Endothelial cell of umbilical vein (primary cell): Measurements from ENCODE around the gene LDHB. TPM values are rescaled to one million over a fixed set of nuclear protein-coding genes. Genes with fewer than 3 reads are reported as not detected.

Source experiments
- BruUV-seq: library from RNA; stranded (reverse); fragments of 400-500 nt; replicated peaks from 2 replicates; lab custom pipeline; 2021; lab: Mats Ljungman, UMichigan
- CTCF ChIA-PET: fragments of 300-600, 350-600 bp; sonication (Branson Sonifier 250); formaldehyde crosslinking; loops from one replicate; lab custom pipeline; 2021; ENCODE audit warnings: antibody characterized with exemption, inconsistent platforms; lab: Charles Lee
- POLR2A ChIA-PET: fragments of 300-600, 350-600 bp; sonication (Branson Sonifier 250); formaldehyde crosslinking; loops from one replicate; lab custom pipeline; 2021; ENCODE audit warnings: antibody characterized with exemption, inconsistent platforms; lab: Charles Lee
- DNase-seq: peaks from one replicate; pipeline ENCODE4 v3.0.0-alpha.2; 2011; ENCODE audit warnings: low read depth, low spot score
- FAIRE-seq: peaks from 2 replicates; lab custom pipeline; 2011; peaks lifted over from hg19 to GRCh38; lab: Jason Lieb, UNC
- H2AFZ ChIP-seq: 2 replicates; pipeline ENCODE4 v1.6.0; 2012; ENCODE audit warnings: low read depth, low read length, control low read depth, inconsistent platforms
- H3K27ac ChIP-seq: 2 replicates; pipeline ENCODE4 v1.5.1; 2011; ENCODE audit warnings: low read depth, mild to moderate bottlenecking, control low read depth, low read length, moderate library complexity; ENCODE audit not compliant: insufficient read depth
- H3K27me3 ChIP-seq, 2 experiments: 2 replicates each; pipeline versions ENCODE4 v1.6.0 to v1.6.1; 2011; ENCODE audit warnings: low read length in 2 of 2, mixed read lengths in 1 of 2; ENCODE audit not compliant: control insufficient read depth in 2 of 2, insufficient read depth in 2 of 2
- H3K36me3 ChIP-seq, 2 experiments: 2 replicates in 1 of 2; 3 replicates in 1 of 2; pipeline ENCODE4 v1.5.1; 2011; ENCODE audit warnings: low read length in 2 of 2, mild to moderate bottlenecking in 1 of 2, moderate library complexity in 1 of 2; ENCODE audit not compliant: control insufficient read depth in 2 of 2, insufficient read depth in 2 of 2; ENCODE audit errors: extremely low read depth in 1 of 2
- H3K4me1 ChIP-seq: 3 replicates; pipeline ENCODE4 v1.5.1; 2011; ENCODE audit warnings: mild to moderate bottlenecking, low read length; ENCODE audit not compliant: control insufficient read depth, insufficient read depth; ENCODE audit errors: extremely low read depth
- H3K4me2 ChIP-seq: 2 replicates; pipeline ENCODE4 v1.6.1; 2011; ENCODE audit warnings: low read length, control low read depth, mixed read lengths; ENCODE audit not compliant: insufficient read depth
- H3K4me3 ChIP-seq, 3 experiments: fragments of 200-600 bp in 1 of 3; sonication (generic), shearing (Covaris generic) in 1 of 3; replicated peaks in 1 of 3; 2 replicates each; pipeline ENCODE4 v1.5.1; 2011 to 2016; ENCODE audit warnings: control low read depth in 3 of 3, low read length in 3 of 3, mild to moderate bottlenecking in 2 of 3, inconsistent platforms in 1 of 3, low read depth in 1 of 3, moderate library complexity in 1 of 3; ENCODE audit not compliant: insufficient read depth in 1 of 3
- H3K79me2 ChIP-seq: 2 replicates; pipeline ENCODE4 v1.6.0; 2012; ENCODE audit warnings: low read length, inconsistent platforms; ENCODE audit not compliant: control insufficient read depth, insufficient read depth
- H3K9ac ChIP-seq: replicated peaks from 2 replicates; pipeline ENCODE3; 2011; ENCODE audit warnings: low read length, control low read depth; ENCODE audit not compliant: insufficient read depth; ENCODE audit errors: extremely low read depth
- H3K9me1 ChIP-seq: replicated peaks from 3 replicates; pipeline ENCODE4 v1.6.0; 2011; ENCODE audit warnings: mild to moderate bottlenecking, low read length; ENCODE audit not compliant: control insufficient read depth, insufficient read depth; ENCODE audit errors: extremely low read depth
- H3K9me3 ChIP-seq: replicated peaks from 2 replicates; pipeline ENCODE4 v1.5.1; 2012; ENCODE audit warnings: low read length, inconsistent platforms; ENCODE audit not compliant: control insufficient read depth, insufficient read depth
- H4K20me1 ChIP-seq: replicated peaks from 2 replicates; pipeline ENCODE3; 2011; ENCODE audit warnings: mild to moderate bottlenecking, low read length; ENCODE audit not compliant: control insufficient read depth, insufficient read depth; ENCODE audit errors: extremely low read depth
- EZH2 ChIP-seq: IDR thresholded peaks from 2 replicates; pipeline ENCODE4 v1.6.1; 2012; ENCODE audit warnings: borderline replicate concordance, low read depth, mild to moderate bottlenecking, moderate library complexity, low read length, inconsistent platforms; ENCODE audit not compliant: severe bottlenecking
- FOS ChIP-seq: IDR thresholded peaks from 2 replicates; pipeline ENCODE4 v1.6.1; 2011; ENCODE audit warnings: mild to moderate bottlenecking, low read length, moderate library complexity, borderline replicate concordance; ENCODE audit not compliant: insufficient read depth
- GATA2 ChIP-seq: IDR thresholded peaks from 2 replicates; pipeline ENCODE4 v1.7.0; 2011; ENCODE audit warnings: low read depth, mild to moderate bottlenecking, moderate library complexity, mixed read lengths, low read length; ENCODE audit not compliant: insufficient read length, insufficient read depth
- JUN ChIP-seq: IDR thresholded peaks from 2 replicates; pipeline ENCODE4 v1.6.1; 2011; ENCODE audit warnings: borderline replicate concordance, low read depth; ENCODE audit not compliant: insufficient read length, insufficient read depth
- MYC ChIP-seq: IDR thresholded peaks from one replicate; pipeline ENCODE4 v1.6.1; 2011; ENCODE audit warnings: mild to moderate bottlenecking, low read depth, low read length
- POLR2A ChIP-seq: IDR thresholded peaks from 2 replicates; pipeline ENCODE4 v1.6.1; 2012; ENCODE audit warnings: low read depth, mild to moderate bottlenecking, control low read depth, low read length
- POLR2AphosphoS5 ChIP-seq: IDR thresholded peaks from 2 replicates; pipeline ENCODE4 v1.6.1; 2012; ENCODE audit warnings: low read depth, mild to moderate bottlenecking, control low read depth, low read length, moderate library complexity; ENCODE audit not compliant: insufficient read depth
- dilution Hi-C: fragments of 300-500 bp; cut with MboI; formaldehyde crosslinking; loops from one replicate; pipeline ENCODE4 v1.15.0; 2019; ENCODE audit warnings: low sequenced_read_pairs; ENCODE audit not compliant: extremely low pct_ligation_motif_present
- intact Hi-C: fragments of 100-400 bp; cut with micrococcal nuclease; formaldehyde crosslinking; loops from one replicate; pipeline ENCODE4 v1.10.0; 2022
- polyA plus RNA-seq, 4 experiments: library from polyadenylated mRNA; depleted of rRNA in 3 of 4; stranded (reverse) in 3 of 4; unstranded in 1 of 4; fragments of >200 nt; gene quantifications; 2 replicates each; pipeline versions ENCODE4 v1.2.1 to v1.2.3, GENCODE V29; 2011 to 2012; ENCODE audit warnings: missing spikeins in 1 of 4
- total RNA-seq: library from RNA; stranded (reverse); gene quantifications from 2 replicates; pipeline ENCODE4 v1.2.3, GENCODE V29; 2021
- TF ChIP-seq, protein P1 (sequence below), 2 donors: IDR thresholded peaks; 1 replicate in 1 of 2; 2 replicates in 1 of 2; pipeline ENCODE4 v1.5.1; 2011; ENCODE audit warnings: low read length in 2 of 2, mild to moderate bottlenecking in 2 of 2, moderate library complexity in 2 of 2, control low read depth in 1 of 2, inconsistent platforms in 1 of 2, low read depth in 1 of 2; ENCODE audit not compliant: insufficient read depth in 1 of 2; ENCODE audit errors: extremely low read depth in 1 of 2
- TF ChIP-seq, protein P2 (sequence below): IDR thresholded peaks from 2 replicates; pipeline ENCODE4 v1.6.1; 2011; ENCODE audit not compliant: insufficient read depth, insufficient read length

LDHB gene
- total and polyA plus RNA-seq, 2 donors (not counting 3 experiments of a cell fraction or from before 2014, with no cell fraction given): 437 to 670 TPM

GRCh38 chr12:21634245-21634644 lies 23.4 kb downstream of the LDHB start:
- H2AFZ ChIP-seq: no peak overlapping the region
- ChIA-PET CTCF (interaction anchor here (0.6 kb wide), 1 partner anchor 196 kb away, joined by 3 read pairs; no protein-coding TSS in a partner anchor), POLR2A (no interaction called here)
- no TSS peak for BruUV-seq
- peaks cover 12 to 32% of the 10 kb centered on the region in 2 experiments for H3K36me3 ChIP-seq
- FAIRE-seq: no peak
- no peak overlapping the region for H3K9ac ChIP-seq
- no peaks in the 10 kb centered on the region for H3K9me1 ChIP-seq
- dilution Hi-C loops: no loop called here
- no peak overlapping the region for H3K4me3 ChIP-seq
- no peak overlapping the region for H3K27ac ChIP-seq
- no peaks in the 10 kb centered on the region for H3K79me2 ChIP-seq
- no peaks in the 10 kb centered on the region for H3K9me3 ChIP-seq
- DNase-seq: no peak
- no peak overlapping the region for H3K4me2 ChIP-seq
- no peaks in the 10 kb centered on the region for H3K27me3 ChIP-seq
- H3K4me1 ChIP-seq: no peaks in the 10 kb centered on the region
- intact Hi-C loops: loop anchor here (5.0 kb wide), 1 partner anchor 182 kb away; no protein-coding TSS in a partner anchor
- peaks cover 2% of the 10 kb centered on the region for H4K20me1 ChIP-seq
- TF ChIP-seq FOS (no peak), GATA2 (no peak), MYC (no peak), EZH2 (no peak), JUN (no peak), POLR2AphosphoS5 (no peak), POLR2A (no peak)
- TF ChIP-seq, protein P1, sequence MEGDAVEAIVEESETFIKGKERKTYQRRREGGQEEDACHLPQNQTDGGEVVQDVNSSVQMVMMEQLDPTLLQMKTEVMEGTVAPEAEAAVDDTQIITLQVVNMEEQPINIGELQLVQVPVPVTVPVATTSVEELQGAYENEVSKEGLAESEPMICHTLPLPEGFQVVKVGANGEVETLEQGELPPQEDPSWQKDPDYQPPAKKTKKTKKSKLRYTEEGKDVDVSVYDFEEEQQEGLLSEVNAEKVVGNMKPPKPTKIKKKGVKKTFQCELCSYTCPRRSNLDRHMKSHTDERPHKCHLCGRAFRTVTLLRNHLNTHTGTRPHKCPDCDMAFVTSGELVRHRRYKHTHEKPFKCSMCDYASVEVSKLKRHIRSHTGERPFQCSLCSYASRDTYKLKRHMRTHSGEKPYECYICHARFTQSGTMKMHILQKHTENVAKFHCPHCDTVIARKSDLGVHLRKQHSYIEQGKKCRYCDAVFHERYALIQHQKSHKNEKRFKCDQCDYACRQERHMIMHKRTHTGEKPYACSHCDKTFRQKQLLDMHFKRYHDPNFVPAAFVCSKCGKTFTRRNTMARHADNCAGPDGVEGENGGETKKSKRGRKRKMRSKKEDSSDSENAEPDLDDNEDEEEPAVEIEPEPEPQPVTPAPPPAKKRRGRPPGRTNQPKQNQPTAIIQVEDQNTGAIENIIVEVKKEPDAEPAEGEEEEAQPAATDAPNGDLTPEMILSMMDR (IDR thresholded peaks at IDR 0.05; ENCODE audit: extremely low read depth in 1 of 2, insufficient read depth in 1 of 2, low read depth in 1 of 2, low read length in 2 of 2): no peak
- TF ChIP-seq, protein P2, sequence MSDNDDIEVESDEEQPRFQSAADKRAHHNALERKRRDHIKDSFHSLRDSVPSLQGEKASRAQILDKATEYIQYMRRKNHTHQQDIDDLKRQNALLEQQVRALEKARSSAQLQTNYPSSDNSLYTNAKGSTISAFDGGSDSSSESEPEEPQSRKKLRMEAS: no peak
